HEK293 (cell line): ENCODE measurements around the gene PLCD1.

Source experiments
- CTCF ChIP-seq: fragments of 450-650 bp; formaldehyde crosslinking; IDR thresholded peaks from 2 replicates; pipeline ENCODE4 v1.5.1; 2016; ENCODE audit warnings: missing biosample characterization, missing genetic modification characterization
- GLIS2 ChIP-seq: fragments of 450-650 bp; formaldehyde crosslinking; IDR thresholded peaks from 2 replicates; pipeline ENCODE4 v1.5.1; 2016; ENCODE audit warnings: missing biosample characterization, missing genetic modification characterization
- HOXA7 ChIP-seq: sonication (generic); formaldehyde crosslinking; IDR thresholded peaks from 2 replicates; pipeline ENCODE4 v1.8.1; 2022; ENCODE audit warnings: missing genetic modification reagents, borderline replicate concordance
- IKZF3 ChIP-seq: fragments of 450-650 bp; IDR thresholded peaks from 2 replicates; pipeline ENCODE4 v1.5.0; 2018; ENCODE audit warnings: missing biosample characterization, mild to moderate bottlenecking, missing genetic modification characterization, moderate library complexity
- SP2 ChIP-seq: fragments of 450-650 bp; formaldehyde crosslinking; IDR thresholded peaks from 2 replicates; pipeline ENCODE4 v1.5.1; 2016; ENCODE audit warnings: missing biosample characterization, missing genetic modification characterization
- SP3 ChIP-seq: fragments of 450-650 bp; formaldehyde crosslinking; IDR thresholded peaks from 2 replicates; pipeline ENCODE4 v1.5.1; 2016; ENCODE audit warnings: missing biosample characterization, missing genetic modification characterization
- TCF7L2 ChIP-seq: IDR thresholded peaks from 2 replicates; pipeline ENCODE4 v1.6.1; 2011; ENCODE audit warnings: low read depth, mild to moderate bottlenecking, inconsistent platforms, low read length, moderate library complexity, borderline replicate concordance
- ZBTB6 ChIP-seq: fragments of 450-650 bp; formaldehyde crosslinking; IDR thresholded peaks from 2 replicates; pipeline ENCODE4 v1.5.1; 2017; ENCODE audit warnings: missing biosample characterization, missing genetic modification characterization
- ZBTB8A ChIP-seq: fragments of 450-650 bp; formaldehyde crosslinking; IDR thresholded peaks from 2 replicates; pipeline ENCODE4 v1.5.1; 2016; ENCODE audit warnings: missing biosample characterization, missing genetic modification characterization
- ZNF488 ChIP-seq: fragments of 450-650 bp; formaldehyde crosslinking; IDR thresholded peaks from 2 replicates; pipeline ENCODE4 v1.5.1; 2016; ENCODE audit warnings: missing biosample characterization, missing genetic modification characterization
- ZNF777 ChIP-seq: fragments of 450-650 bp; formaldehyde crosslinking; IDR thresholded peaks from 2 replicates; pipeline ENCODE4 v1.5.1; 2017; ENCODE audit warnings: missing biosample characterization, missing genetic modification characterization, borderline replicate concordance
- ZNF785 ChIP-seq: fragments of 450-650 bp; formaldehyde crosslinking; IDR thresholded peaks from 2 replicates; pipeline ENCODE4 v1.5.1; 2016; ENCODE audit warnings: missing biosample characterization, missing genetic modification characterization

GRCh38 chr3:38031022-38031994 lies 1.9 kb upstream of the PLCD1 start:
- no peak for TF ChIP-seq ZBTB6
- no peak for TF ChIP-seq ZNF488
- TF ChIP-seq GLIS2 (tag by site-specific recombination): no peak
- TF ChIP-seq CTCF (tag by site-specific recombination): no peak
- TF ChIP-seq ZNF785 (tag by site-specific recombination): no peak
- no peak for TF ChIP-seq TCF7L2
- TF ChIP-seq ZBTB8A (tag by site-specific recombination): no peak
- no peak for TF ChIP-seq SP3 (tag by site-specific recombination)
- TF ChIP-seq IKZF3 (tag by site-specific recombination): no peak
- no peak for TF ChIP-seq HOXA7 (CRISPR knock-in tag)
- TF ChIP-seq SP2 (tag by site-specific recombination): no peak
- TF ChIP-seq ZNF777 (tag by site-specific recombination): no peak
